Stimulated activated CD4-positive, alpha-beta T cell treated with anti-CD3 and anti-CD28 coated beads, Interleukin-2, amount 100 ng/mL, for 48 hours (primary cell): ENCODE data around the gene AQP3.
"Not testable (repeated sequence)": the region's sequence is repeated elsewhere in the genome, so short reads cannot be mapped to it uniquely, and the experiment has no call there.

ENCODE experiments used
- DNase-seq, 2 donors: peaks; one replicate each; pipeline ENCODE4 v3.0.0-alpha.2; 2020

The AQP3 gene

GRCh38 chr9:33464045-33464636, 16.7 kb upstream of the AQP3 start:
- no peak for DNase-seq

- DNase-seq = no peak
Observed at GRCh38 chr9:33463151-33463550, 15.8 kb upstream of the AQP3 start.

GRCh38 chr9:33461492-33461891, 14.1 kb upstream of the AQP3 start:
- DNase-seq = no peak

GRCh38 chr9:33460854-33461253, 13.5 kb upstream of the AQP3 start:
- DNase-seq = no peak

DNA sequence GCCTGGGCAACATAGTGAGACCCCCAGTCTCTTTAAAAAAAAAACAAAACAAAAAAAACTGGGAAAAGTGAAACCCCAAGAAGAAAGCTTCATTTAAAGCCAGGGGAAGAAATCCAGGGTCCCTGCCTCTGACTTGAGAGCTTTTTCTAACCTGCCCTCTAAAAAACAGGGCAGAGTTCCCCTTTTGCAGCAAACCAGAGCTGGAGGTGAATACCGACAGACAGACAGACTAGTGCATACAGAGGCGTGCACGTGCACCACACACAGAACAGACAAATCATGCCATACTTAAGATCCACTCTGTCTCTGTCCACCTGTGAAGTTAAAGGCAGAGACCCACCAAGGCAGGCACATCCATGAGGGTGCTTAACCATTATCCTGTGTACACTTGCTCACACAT, 11.7 kb upstream of the AQP3 start:
- no peak for DNase-seq

GRCh38 chr9:33458444-33458843, 11.1 kb upstream of the AQP3 start:
- peak; percentile 36 to 42 for DNase-seq

DNA sequence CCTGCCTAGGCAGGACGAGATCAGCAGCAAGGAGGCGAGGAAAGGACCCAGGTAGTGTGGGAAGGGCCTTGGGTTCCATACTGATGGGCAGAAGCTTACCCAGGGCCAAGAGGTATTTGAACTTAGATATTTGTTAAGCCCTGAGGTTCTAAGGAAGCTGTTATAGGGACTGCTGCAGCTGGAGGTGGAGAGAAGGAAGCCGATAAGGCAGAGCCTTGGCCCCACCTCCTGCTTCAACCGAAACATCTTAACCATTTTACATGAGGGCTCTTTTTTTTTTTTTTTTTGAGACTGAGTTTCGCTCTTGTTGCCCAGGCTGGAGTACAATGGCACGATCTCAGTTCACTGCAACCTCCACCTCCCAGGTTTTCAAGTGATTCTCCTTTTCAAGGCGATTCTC, 8.6 kb upstream of the AQP3 start:
- no peak for DNase-seq

GRCh38 chr9:33455456-33455855, 8.1 kb upstream of the AQP3 start:
- not testable (repeated sequence) for DNase-seq

GRCh38 chr9:33454661-33455026, 7.3 kb upstream of the AQP3 start:
- not testable (repeated sequence) for DNase-seq

GRCh38 chr9:33453999-33454660, 6.7 kb upstream of the AQP3 start:
- no peak for DNase-seq

- DNase-seq = peak in 1 of 2 donors; percentile 26
Observed at GRCh38 chr9:33453286-33453860, 6.0 kb upstream of the AQP3 start.

DNA sequence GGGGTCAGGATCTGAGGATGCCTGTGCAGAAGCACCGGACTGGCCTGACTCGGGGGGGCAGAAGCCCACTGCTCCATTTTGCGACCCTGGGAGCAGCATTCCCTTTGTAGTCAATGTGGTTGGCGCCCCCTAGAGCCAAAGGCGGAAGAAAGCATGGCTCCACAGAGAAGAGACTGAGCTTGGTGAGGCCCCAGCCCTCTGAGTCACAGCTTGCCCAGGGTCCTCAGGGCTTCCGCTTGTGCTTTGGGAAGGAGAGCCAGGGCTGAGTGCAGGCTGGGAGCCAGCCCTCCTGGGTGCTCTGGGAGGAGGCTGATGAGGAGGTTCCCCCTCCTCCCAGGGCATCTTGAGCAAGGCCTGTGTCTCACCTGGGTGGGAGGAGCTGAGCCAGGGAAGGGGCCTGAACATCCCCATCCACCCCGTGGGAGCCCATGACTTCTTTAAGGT, 5.5 kb upstream of the AQP3 start:
- DNase-seq = peak; percentile 53 to 57

- no peak for DNase-seq
Observed at GRCh38 chr9:33450621-33451146, 3.3 kb upstream of the AQP3 start.

GRCh38 chr9:33449715-33450114, 2.3 kb upstream of the AQP3 start:
- no peak for DNase-seq

- peak in 1 of 2 donors; percentile 26 for DNase-seq
Observed at GRCh38 chr9:33447799-33448553, 583 bp upstream of the AQP3 start.

- peak; percentile 41 to 53 for DNase-seq
Observed at GRCh38 chr9:33446240-33446945, 1.0 kb downstream of the AQP3 start.

DNA sequence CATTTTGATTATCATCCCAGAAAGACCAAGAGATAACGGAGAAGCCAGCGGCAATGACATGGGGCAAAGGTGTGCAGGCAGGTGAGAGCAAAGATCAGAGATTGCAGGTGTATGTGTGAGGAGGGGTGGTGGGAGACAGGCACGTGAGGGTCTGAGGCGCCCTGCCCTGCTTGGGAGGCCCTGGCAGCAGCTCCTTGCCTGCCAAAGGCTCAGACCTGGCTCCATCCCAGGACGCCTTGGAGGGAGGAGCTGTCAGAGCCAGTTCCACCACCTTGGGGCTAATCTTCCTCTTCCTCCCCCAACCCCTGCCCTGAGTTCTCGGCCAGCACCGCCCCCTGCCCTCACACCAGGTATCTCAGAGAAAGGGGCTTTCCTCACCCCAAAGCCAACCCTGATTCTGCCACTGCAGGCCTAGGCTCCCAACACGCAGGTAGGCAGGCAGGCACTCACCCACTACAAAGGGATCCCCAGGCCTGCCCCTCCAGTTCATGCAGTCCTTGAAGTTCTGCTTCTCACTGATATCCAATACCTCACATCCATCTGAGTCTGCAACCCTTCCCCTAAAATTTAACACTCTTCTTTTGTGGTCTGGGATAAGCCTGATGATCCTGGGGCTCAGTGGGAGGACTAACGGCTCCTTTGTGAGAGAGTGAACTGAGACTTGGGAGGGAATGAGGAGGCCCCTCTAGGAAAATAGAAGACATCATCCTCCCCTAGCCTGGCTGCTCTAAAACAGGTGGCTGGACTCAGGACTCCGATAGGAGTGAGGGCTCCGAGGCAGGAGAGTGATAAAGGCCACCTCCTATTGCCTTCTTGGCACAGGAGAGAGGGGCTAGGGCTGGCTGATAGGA, 1.8 kb downstream of the AQP3 start:
- DNase-seq = no peak

- no peak for DNase-seq
Observed at GRCh38 chr9:33443464-33444154, 3.8 kb downstream of the AQP3 start.

- no peak for DNase-seq
Observed at GRCh38 chr9:33443047-33443446, 4.3 kb downstream of the AQP3 start.

- no peak for DNase-seq
Observed at GRCh38 chr9:33442125-33442524, 5.3 kb downstream of the AQP3 start.

GRCh38 chr9:33440609-33441008, 6.8 kb downstream of the AQP3 start:
- no peak for DNase-seq
